K562 (cell line): Measurements from ENCODE around the gene GHSR.

Experiments
- EZH2 ChIP-seq: IDR thresholded peaks from 2 replicates; pipeline ENCODE4 v1.6.1; 2012; ENCODE audit warnings: low read depth, mild to moderate bottlenecking, inconsistent platforms, low read length, borderline replicate concordance
- HDAC6 ChIP-seq: IDR thresholded peaks from 2 replicates; pipeline ENCODE4 v1.6.1; 2012; ENCODE audit warnings: low read depth, mild to moderate bottlenecking, control low read depth, inconsistent platforms, low read length, moderate library complexity
- KLF13 ChIP-seq: fragments of 450-650 bp; IDR thresholded peaks from 2 replicates; pipeline ENCODE4 v1.6.1; 2016; ENCODE audit warnings: missing genetic modification characterization, low read depth, mild to moderate bottlenecking, missing compliant biosample characterization, moderate library complexity, borderline replicate concordance
- NFXL1 ChIP-seq: fragments of 450-650 bp; formaldehyde crosslinking; IDR thresholded peaks from 2 replicates; pipeline ENCODE4 v1.4.0; 2021; ENCODE audit warnings: mild to moderate bottlenecking
- NR1H2 ChIP-seq: sonication (generic); formaldehyde crosslinking; IDR thresholded peaks from 2 replicates; pipeline ENCODE4 v1.4.0; 2020; ENCODE audit warnings: mild to moderate bottlenecking, missing genetic modification reagents
- RFX5 ChIP-seq: IDR thresholded peaks from 2 replicates; pipeline ENCODE4 v1.6.1; 2011; ENCODE audit warnings: low read depth, mild to moderate bottlenecking, improper control_type of control experiment, low read length
- SMAD3 ChIP-seq: fragments of 450-650 bp; formaldehyde crosslinking; conservative IDR thresholded peaks from 2 replicates; pipeline ENCODE4 v1.4.0; 2020; ENCODE audit warnings: mild to moderate bottlenecking
- STAG1 ChIP-seq: sonication (generic); formaldehyde crosslinking; IDR thresholded peaks from 2 replicates; pipeline ENCODE4 v1.5.0; 2020; ENCODE audit warnings: missing genetic modification reagents, borderline replicate concordance
- ZC3H4 ChIP-seq: sonication (generic); formaldehyde crosslinking; IDR thresholded peaks from 2 replicates; pipeline ENCODE4 v1.9.0; 2021; ENCODE audit warnings: missing genetic modification reagents, borderline replicate concordance
- ZFP36 ChIP-seq: fragments of 150-350 bp; IDR thresholded peaks from 2 replicates; pipeline ENCODE4 v1.6.1; 2018; ENCODE audit warnings: low read length, low read depth; ENCODE audit not compliant: partially characterized antibody
- ZNF274 ChIP-seq: IDR thresholded peaks from 2 replicates; pipeline ENCODE4 v1.6.1; 2011; ENCODE audit warnings: low read depth, mild to moderate bottlenecking, low read length, moderate library complexity, borderline replicate concordance
- TF ChIP-seq, protein P1 (sequence below): sonication (generic); formaldehyde crosslinking; IDR thresholded peaks from 2 replicates; pipeline ENCODE4 v1.8.0; 2023; ENCODE audit warnings: mild to moderate bottlenecking, missing genetic modification reagents
- TF ChIP-seq, protein P2 (sequence below): sonication (generic); formaldehyde crosslinking; IDR thresholded peaks from 2 replicates; pipeline ENCODE4 v1.8.1; 2023; ENCODE audit warnings: missing genetic modification reagents, mild to moderate bottlenecking, borderline replicate concordance

DNA sequence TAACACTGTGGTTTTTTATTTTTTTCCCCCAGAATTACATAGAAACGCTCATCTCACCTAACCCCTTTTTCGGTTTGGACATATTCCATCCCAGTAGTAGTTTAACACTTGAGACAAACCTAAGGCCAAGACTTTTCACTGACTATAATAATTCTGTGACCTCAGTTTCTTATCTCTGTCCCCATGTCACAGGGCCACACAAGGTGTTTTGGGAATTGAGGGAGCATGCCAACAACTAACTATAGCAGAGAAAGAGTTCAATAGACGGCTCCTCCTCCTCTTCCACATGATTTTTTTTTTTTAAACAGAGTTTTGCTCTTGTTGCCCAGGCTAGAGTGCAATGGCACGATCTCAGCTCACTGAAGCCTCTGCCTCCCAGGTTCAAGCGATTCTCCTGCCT, 27.4 kb upstream of the GHSR start:
- TF ChIP-seq EZH2: no peak
- TF ChIP-seq ZFP36: no peak
- TF ChIP-seq NR1H2: no peak
- TF ChIP-seq NFXL1: no peak
- TF ChIP-seq, protein P1, sequence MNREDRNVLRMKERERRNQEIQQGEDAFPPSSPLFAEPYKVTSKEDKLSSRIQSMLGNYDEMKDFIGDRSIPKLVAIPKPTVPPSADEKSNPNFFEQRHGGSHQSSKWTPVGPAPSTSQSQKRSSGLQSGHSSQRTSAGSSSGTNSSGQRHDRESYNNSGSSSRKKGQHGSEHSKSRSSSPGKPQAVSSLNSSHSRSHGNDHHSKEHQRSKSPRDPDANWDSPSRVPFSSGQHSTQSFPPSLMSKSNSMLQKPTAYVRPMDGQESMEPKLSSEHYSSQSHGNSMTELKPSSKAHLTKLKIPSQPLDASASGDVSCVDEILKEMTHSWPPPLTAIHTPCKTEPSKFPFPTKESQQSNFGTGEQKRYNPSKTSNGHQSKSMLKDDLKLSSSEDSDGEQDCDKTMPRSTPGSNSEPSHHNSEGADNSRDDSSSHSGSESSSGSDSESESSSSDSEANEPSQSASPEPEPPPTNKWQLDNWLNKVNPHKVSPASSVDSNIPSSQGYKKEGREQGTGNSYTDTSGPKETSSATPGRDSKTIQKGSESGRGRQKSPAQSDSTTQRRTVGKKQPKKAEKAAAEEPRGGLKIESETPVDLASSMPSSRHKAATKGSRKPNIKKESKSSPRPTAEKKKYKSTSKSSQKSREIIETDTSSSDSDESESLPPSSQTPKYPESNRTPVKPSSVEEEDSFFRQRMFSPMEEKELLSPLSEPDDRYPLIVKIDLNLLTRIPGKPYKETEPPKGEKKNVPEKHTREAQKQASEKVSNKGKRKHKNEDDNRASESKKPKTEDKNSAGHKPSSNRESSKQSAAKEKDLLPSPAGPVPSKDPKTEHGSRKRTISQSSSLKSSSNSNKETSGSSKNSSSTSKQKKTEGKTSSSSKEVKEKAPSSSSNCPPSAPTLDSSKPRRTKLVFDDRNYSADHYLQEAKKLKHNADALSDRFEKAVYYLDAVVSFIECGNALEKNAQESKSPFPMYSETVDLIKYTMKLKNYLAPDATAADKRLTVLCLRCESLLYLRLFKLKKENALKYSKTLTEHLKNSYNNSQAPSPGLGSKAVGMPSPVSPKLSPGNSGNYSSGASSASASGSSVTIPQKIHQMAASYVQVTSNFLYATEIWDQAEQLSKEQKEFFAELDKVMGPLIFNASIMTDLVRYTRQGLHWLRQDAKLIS (CRISPR knock-in tag): no peak
- TF ChIP-seq STAG1 (CRISPR knock-in tag): no peak
- TF ChIP-seq SMAD3 (CRISPR knock-in tag): no peak
- no peak for TF ChIP-seq HDAC6
- TF ChIP-seq, protein P2, sequence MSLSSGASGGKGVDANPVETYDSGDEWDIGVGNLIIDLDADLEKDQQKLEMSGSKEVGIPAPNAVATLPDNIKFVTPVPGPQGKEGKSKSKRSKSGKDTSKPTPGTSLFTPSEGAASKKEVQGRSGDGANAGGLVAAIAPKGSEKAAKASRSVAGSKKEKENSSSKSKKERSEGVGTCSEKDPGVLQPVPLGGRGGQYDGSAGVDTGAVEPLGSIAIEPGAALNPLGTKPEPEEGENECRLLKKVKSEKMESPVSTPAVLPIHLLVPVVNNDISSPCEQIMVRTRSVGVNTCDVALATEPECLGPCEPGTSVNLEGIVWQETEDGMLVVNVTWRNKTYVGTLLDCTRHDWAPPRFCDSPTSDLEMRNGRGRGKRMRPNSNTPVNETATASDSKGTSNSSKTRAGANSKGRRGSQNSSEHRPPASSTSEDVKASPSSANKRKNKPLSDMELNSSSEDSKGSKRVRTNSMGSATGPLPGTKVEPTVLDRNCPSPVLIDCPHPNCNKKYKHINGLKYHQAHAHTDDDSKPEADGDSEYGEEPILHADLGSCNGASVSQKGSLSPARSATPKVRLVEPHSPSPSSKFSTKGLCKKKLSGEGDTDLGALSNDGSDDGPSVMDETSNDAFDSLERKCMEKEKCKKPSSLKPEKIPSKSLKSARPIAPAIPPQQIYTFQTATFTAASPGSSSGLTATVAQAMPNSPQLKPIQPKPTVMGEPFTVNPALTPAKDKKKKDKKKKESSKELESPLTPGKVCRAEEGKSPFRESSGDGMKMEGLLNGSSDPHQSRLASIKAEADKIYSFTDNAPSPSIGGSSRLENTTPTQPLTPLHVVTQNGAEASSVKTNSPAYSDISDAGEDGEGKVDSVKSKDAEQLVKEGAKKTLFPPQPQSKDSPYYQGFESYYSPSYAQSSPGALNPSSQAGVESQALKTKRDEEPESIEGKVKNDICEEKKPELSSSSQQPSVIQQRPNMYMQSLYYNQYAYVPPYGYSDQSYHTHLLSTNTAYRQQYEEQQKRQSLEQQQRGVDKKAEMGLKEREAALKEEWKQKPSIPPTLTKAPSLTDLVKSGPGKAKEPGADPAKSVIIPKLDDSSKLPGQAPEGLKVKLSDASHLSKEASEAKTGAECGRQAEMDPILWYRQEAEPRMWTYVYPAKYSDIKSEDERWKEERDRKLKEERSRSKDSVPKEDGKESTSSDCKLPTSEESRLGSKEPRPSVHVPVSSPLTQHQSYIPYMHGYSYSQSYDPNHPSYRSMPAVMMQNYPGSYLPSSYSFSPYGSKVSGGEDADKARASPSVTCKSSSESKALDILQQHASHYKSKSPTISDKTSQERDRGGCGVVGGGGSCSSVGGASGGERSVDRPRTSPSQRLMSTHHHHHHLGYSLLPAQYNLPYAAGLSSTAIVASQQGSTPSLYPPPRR (CRISPR knock-in tag): no peak
- TF ChIP-seq RFX5: no peak
- TF ChIP-seq ZC3H4 (CRISPR knock-in tag): no peak
- no peak for TF ChIP-seq KLF13 (tag)
- TF ChIP-seq ZNF274: no peak
